Ascending aorta (tissue), 2 donors: ENCODE results near the gene LEF1. TPM values are rescaled to one million over a fixed set of nuclear protein-coding genes. Genes with fewer than 3 reads are reported as not detected.

Source experiments
- DNase-seq, 2 donors: peaks; one replicate each; pipeline ENCODE4 v3.0.0-alpha.2; 2019; ENCODE audit warnings: low spot score in 2 of 2
- H3K27ac ChIP-seq, 2 donors: fragments of 200-600 bp; sonication (generic); one replicate each; pipeline ENCODE4 v1.5.1; 2016 to 2017; ENCODE audit warnings: mild to moderate bottlenecking in 1 of 2
- H3K27me3 ChIP-seq: fragments of 200-600 bp; sonication (generic); one replicate; pipeline ENCODE4 v1.5.1; 2017
- H3K36me3 ChIP-seq, 2 donors: fragments of 200-600 bp; sonication (generic); one replicate each; pipeline ENCODE4 v1.5.1; 2016
- H3K4me1 ChIP-seq, 2 donors: fragments of 200-600 bp; sonication (generic); one replicate each; pipeline ENCODE4 v1.5.1; 2016 to 2017; ENCODE audit warnings: mild to moderate bottlenecking in 1 of 2
- H3K4me3 ChIP-seq, 2 donors: fragments of 200-600 bp; sonication (generic); one replicate each; pipeline ENCODE4 v1.5.1; 2016 to 2017; ENCODE audit warnings: mild to moderate bottlenecking in 1 of 2
- H3K9me3 ChIP-seq, 2 donors: fragments of 200-600 bp; sonication (generic); one replicate each; pipeline ENCODE4 v1.5.1; 2016
- intact Hi-C: fragments of 100-400 bp; cut with DNase I; formaldehyde crosslinking; loops from one replicate; pipeline ENCODE4 v1.15.1; 2023
- total RNA-seq: library from RNA; depleted of rRNA; stranded (reverse); fragments of >200 nt; gene quantifications from one replicate; pipeline ENCODE4 v1.1.0, GENCODE V29; 2016
- TF ChIP-seq, protein P1 (sequence below), 3 experiments: fragments of 200-600 bp in 2 of 3; fragments of 450-650 bp in 1 of 3; sonication (generic) in 2 of 3; IDR thresholded peaks; one replicate each; pipeline ENCODE4 v1.5.1; 2016 to 2019; ENCODE audit warnings: antibody characterized with exemption in 3 of 3, mild to moderate bottlenecking in 1 of 3, moderate library complexity in 1 of 3

Gene LEF1
- total RNA-seq, 1 donor from 2014 or later = not detected

DNA sequence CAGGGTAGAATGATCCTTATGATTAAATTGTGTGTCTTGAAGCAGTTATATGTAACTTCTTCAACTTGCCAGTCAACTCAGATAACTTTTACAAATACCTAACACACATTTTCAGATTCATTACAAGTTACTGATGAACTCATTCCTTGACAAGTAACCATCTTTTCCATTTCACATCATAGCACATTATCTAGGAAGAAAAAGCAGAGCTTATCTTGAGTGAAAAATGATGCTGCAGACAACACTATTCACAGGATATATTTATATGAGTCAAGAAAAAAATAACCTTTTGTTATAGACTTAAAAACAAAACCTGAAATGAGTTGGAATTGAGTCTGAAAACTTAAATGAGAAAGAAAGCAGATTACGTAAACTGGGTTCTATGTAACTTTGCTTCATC, 68.9 kb downstream of the LEF1 start:
- intact Hi-C loops = no loop called here

DNA sequence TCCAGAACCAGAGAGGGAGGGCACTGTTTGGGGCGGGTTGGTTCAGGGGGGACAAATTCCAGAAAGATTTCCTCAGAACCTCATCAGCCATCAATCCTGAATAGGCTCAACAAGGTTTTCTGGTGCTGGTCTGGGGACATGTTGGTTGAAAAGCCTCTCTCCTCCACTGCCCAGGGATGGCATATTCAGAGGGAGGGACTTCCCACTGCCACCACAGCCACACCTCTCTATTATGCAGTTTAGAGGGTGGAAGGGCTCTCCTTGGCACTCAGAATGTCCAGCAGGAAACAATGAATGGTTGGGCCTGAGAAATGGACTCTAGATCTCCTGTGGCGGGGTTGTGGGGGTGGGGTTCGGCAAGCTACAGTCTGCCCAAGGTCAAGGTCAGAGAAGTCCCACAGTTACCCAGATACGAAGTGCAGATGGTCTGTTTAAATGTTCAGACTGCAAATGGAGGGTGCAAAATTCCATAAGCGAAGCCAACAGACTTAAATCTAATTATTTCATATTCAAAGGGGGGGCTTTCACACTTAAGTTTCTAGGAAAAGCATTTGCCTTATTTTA, 70.7 kb downstream of the LEF1 start:
- DNase-seq = no peak
- Histone ChIP-seq H3K9me3 (no peaks in the 10 kb centered on the region), H3K4me3 (no peak overlapping the region), H3K27ac (no peak overlapping the region), H3K4me1 (no peaks in the 10 kb centered on the region), H3K36me3 (no peaks in the 10 kb centered on the region), H3K27me3 (no peaks in the 10 kb centered on the region)
- intact Hi-C loops = no loop called here
- TF ChIP-seq, protein P1, sequence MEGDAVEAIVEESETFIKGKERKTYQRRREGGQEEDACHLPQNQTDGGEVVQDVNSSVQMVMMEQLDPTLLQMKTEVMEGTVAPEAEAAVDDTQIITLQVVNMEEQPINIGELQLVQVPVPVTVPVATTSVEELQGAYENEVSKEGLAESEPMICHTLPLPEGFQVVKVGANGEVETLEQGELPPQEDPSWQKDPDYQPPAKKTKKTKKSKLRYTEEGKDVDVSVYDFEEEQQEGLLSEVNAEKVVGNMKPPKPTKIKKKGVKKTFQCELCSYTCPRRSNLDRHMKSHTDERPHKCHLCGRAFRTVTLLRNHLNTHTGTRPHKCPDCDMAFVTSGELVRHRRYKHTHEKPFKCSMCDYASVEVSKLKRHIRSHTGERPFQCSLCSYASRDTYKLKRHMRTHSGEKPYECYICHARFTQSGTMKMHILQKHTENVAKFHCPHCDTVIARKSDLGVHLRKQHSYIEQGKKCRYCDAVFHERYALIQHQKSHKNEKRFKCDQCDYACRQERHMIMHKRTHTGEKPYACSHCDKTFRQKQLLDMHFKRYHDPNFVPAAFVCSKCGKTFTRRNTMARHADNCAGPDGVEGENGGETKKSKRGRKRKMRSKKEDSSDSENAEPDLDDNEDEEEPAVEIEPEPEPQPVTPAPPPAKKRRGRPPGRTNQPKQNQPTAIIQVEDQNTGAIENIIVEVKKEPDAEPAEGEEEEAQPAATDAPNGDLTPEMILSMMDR (IDR thresholded peaks at IDR 0.05) = no peak

More for the DNA sequence above, 68.9 kb downstream of the LEF1 start:
- Histone ChIP-seq H3K4me1 (no peaks in the 10 kb centered on the region), H3K4me3 (no peak overlapping the region), H3K27me3 (no peaks in the 10 kb centered on the region), H3K9me3 (no peaks in the 10 kb centered on the region), H3K36me3 (no peaks in the 10 kb centered on the region), H3K27ac (no peak overlapping the region)
- DNase-seq = no peak
- TF ChIP-seq, protein P1 (IDR thresholded peaks at IDR 0.05) = no peak

DNA sequence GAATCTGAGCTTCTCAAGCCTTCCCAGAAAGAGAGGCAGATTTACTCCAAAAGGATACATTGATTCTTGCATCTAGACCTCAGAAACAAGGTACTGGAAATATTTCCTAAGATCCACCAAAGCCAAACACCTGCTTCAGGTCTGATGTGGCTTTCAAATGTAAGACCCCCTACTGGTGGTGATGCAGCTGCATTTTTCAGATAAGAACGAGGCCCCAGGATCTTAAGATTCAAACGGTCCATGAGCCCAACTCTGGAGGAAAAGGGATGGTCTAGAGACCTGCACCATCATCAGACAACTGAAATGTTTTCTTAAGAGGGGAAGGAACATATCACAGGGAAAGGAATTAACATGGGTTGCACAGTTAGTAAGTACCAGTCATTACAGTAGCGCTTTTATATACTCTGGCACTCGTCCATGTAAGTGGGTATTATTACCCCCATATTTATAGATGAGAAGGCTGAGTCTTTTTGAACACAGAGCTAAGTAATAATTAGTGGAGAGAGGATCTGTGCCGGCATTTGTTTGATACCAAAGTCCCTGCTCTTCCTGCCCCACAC, 73.7 kb downstream of the LEF1 start:
- intact Hi-C loops = no loop called here

GRCh38 chr4:108094131-108094530, 74.6 kb downstream of the LEF1 start:
- H3K36me3 ChIP-seq = no peaks in the 10 kb centered on the region
- H3K4me3 ChIP-seq = no peak overlapping the region
- no peaks in the 10 kb centered on the region for H3K4me1 ChIP-seq
- H3K27ac ChIP-seq = no peak overlapping the region
- H3K9me3 ChIP-seq = no peaks in the 10 kb centered on the region
- no peak for DNase-seq
- H3K27me3 ChIP-seq = no peaks in the 10 kb centered on the region
- intact Hi-C loops = no loop called here
- TF ChIP-seq, protein P1 (IDR thresholded peaks at IDR 0.05) = no peak

More for the DNA sequence above, 73.7 kb downstream of the LEF1 start:
- TF ChIP-seq, protein P1 (IDR thresholded peaks at IDR 0.05) = no peak
- H3K4me1 ChIP-seq = no peaks in the 10 kb centered on the region
- no peak overlapping the region for H3K27ac ChIP-seq
- DNase-seq = no peak
- H3K27me3 ChIP-seq = no peaks in the 10 kb centered on the region
- H3K9me3 ChIP-seq = no peaks in the 10 kb centered on the region
- H3K4me3 ChIP-seq = no peak overlapping the region
- no peaks in the 10 kb centered on the region for H3K36me3 ChIP-seq

DNA sequence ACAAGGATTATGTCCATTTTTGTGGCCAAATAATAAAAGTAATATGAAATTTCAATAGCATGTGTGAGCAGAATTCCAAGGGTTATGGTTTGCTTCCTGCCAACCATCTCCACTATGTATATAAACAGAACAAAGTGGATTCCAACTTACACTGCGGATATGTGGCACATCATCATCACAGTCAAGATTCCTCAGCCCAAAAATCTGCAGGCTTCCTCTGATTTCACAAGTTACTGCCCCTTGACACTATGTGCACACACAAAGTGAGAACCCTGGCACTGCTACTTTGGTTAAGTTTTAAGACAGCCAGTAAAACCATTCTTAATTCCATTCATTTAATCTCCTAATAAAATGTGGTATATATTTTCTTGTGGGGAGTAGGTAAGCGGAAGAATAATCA, 76.4 kb downstream of the LEF1 start:
- H3K4me1 ChIP-seq = no peaks in the 10 kb centered on the region
- H3K27ac ChIP-seq = no peak overlapping the region
- no peak overlapping the region for H3K4me3 ChIP-seq
- H3K27me3 ChIP-seq = no peaks in the 10 kb centered on the region
- no peaks in the 10 kb centered on the region for H3K9me3 ChIP-seq
- intact Hi-C loops = no loop called here
- TF ChIP-seq, protein P1 (IDR thresholded peaks at IDR 0.05) = no peak
- H3K36me3 ChIP-seq = no peaks in the 10 kb centered on the region
- no peak for DNase-seq
